Activated CD8-positive, alpha-beta memory T cell treated with anti-CD3 and anti-CD28 coated beads, Interleukin-2, amount 50 U/mL, for 1 hour (primary cell): Measurements from ENCODE around the gene SNAPC3.

Experiments
- DNase-seq: peaks from one replicate; pipeline ENCODE4 v3.0.0-alpha.2; 2020; ENCODE audit errors: extremely low read depth

SNAPC3 gene

DNA sequence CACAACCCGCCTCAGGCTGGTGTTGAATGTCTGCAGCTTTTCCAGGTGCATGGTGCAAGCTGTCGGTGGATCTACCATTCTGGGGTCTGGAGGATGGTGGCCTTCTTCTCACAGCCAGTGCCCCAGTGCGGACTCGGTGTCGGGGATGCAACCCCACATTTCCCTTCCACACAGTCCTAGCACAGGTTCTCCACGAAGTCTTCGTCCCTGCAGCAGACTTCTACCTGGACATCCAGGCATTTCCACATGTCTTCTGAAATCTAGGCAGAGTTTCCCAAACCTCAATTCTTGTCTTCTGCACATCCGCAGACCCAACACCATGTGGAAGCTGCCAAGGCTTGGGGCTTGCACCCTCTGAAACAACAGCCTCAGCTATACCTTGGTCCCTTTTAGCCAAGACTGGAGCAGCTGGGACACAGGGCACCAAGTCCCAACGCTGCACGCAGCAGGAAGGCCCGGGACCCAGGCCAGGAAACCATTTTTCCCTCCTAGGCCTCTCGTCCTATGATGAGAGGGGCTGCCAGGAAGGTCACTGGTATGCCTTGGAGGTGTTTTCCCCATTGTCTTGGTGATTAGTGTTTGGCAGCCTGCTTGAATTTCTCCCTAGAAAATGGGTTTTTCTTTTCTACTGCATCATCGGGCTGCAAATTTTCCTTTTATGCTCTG, 69.9 kb downstream of the SNAPC3 start:
- no peak for DNase-seq

DNA sequence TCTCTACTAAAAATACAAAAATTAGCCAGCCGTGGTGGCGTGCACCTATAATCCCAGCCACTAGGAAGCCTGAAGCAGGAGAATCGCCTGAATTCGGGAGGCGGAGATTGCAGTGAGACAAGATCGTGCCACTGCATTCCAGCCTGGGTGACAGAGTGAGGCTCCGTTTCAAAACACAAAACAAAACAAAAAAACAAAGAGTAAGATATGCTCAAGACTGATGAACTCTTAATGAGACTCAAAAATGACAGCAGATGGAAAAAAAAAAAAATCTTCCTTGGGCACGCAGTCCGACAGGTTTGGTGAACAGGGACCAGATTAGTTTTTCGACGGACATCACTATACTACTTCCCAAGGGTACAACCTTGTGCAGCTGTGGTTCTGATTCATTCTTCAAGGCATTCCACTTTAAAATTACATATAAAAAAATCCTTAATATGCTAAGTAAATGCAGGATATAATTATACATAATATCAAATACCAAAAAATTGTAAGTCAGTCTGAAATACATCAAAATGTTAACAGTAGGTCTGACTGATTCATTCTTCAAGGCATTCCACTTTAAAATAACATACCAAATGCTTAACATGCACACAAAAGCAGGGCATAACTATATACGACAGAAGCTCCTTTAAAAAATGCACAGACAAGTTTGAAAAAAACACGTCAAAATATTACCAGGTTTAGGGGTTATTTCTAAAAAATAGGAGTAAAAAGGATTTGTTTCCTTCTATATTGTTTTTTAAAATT, 75.7 kb downstream of the SNAPC3 start:
- no peak for DNase-seq

DNA sequence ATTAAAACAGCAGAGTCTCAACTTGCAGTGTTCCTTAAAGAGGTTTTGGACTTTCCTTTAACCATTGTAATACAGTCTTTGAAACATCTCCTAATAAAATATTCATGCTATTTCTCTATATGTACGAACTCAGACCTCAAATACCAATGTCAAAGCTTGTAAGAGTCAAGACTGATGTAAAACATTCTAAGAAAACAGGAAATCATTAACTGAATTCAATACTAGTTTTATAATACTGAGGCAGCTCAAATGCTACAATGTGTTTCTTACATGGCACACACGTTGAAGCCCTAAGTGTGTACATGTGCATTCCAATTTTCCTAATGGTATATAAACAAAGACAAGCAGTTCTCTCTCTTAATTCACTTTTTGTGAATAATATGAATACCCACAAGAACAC, 76.5 kb downstream of the SNAPC3 start:
- DNase-seq = no peak

DNA sequence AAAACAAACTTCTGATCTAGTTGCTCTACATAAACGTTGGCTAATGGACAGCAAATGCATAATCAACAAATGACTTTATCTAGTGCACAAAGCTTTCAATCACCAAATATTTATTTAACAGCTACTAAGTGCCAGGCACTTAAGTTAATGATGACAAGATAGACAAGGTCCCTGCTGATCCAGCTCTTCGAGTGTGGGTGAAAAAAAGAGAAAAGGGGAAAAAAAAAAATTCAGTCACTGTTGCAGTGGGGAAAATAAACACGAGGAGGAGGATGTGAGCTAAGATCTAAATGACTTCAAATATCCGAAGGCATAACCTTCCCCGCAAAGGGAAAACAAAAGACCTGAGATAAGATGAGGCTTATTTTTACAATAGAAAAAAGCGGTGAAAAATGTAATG, 78.5 kb downstream of the SNAPC3 start:
- DNase-seq = no peak

DNA sequence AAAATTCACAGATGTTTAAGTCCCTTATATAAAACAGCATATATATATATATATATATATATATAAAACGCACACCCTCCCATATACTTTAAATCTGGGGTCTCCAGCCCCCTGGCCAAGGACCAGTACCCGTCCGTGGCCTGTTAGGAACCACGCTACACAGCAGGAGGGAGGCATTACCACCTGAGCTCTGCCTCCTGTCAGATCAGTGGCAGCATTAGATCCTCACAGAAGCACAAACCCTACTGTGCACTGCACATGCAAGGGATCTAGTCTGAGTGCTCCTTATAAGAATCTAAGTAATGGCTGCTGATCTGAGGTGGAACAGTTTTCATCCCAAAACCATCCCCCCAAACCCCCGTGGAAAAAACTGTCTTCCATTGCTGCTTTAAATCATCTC, 79.1 kb downstream of the SNAPC3 start:
- DNase-seq = no peak

DNA sequence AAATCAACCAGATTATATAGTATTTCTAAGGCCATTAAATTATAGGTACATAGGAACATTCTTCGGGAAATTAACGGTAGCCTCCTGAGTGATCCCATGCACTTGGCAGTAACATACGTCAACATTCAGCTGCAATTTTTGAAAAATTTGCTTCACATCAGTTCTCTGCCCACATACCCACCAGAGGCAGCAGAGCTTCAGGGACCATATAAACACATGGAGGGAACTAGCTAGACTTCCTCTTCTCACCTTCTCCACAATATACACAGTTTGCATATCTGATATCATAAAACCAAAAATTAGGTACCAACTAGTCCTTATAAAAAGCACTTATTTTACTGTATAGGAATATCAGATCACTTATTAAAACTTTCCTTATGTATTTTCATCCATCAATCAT, 83.2 kb downstream of the SNAPC3 start:
- no peak for DNase-seq

DNA sequence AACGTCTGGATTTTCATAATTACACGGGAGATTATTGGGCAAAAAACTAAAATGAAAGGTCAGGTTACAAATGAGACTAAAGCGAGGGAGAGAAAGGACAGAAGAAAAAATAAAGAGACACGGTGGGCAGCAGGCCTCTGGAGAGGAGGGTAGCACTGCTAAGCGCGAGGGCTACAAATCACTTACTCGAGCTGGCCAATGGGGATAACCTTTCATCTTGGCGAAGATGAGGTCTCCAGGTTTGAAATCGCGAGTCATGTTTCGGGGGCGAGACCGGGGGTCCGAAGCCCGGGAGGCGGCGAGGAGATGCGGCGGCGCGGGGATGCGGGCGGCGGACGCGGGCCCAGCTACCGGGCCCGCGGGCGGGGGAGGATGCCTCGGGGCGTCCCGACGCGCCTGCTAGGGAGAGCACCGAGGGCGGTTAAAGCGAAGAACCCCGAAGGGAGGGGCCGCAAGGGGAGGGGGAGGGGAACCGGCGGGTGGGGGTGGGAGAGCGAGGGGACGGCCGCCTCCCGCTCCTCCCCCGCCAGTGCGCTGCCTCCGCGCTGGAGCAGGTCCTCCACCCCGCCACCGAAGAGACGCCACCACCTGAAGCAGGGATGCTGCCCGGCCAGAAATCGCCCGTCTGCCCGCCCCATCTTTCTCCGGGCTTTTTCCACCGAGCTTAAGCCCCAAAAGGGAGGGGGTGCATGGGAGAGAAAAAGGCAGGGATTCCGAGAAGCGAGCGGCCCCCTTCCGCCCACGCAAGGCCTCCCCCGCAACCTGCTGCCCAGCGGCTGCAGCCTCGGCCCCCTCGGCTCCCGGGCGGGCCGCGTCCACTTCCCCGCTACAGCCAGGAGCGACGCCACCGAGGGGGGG, 87.5 kb downstream of the SNAPC3 start:
- no peak for DNase-seq

DNA sequence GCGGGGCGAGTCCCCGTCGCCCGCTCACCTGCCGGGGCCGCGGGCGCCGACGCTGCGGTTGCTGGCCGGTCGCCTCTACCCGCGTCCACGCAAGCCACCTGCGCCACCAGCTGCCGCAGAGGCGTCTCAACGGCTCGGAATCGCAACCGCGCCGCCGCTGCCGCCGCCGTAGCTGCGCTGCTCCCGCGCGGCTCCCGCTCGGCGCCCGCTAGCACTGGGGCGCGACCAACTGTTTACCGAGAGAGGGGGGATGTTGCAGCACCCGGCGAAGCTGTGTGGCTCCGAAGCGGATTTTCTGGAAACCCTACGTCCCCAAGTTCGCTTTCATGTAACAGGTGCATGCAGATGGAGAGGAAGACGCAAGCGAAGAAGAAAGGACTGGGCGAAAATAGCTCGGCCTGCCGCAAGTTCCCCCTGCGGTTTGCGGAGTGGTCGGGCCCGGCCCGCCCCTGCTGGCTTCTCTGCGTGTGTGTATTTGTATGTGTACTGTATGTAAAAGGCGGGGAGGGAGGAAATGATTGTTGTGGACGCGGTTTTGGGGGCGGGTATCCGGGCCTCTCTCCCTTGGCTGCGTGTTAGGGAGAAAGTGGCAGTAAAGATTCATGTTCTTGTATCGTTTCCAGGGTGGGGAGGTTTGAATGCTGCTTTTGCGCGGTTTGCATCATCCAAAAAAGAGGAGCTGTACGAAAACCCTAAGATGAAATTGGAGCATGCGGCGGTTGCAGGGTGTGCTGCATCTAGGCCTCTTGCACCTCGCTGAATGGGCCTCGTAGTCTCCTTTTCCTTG, 88.3 kb downstream of the SNAPC3 start, which contains the start of gene PSIP1:
TSS of gene PSIP1 (minus strand) at position 182 of the 787 bp plus-strand sequence. CDS start 782 bp downstream, outside the sequence.
- DNase-seq = peak; percentile 56
